Measurements from ENCODE around the gene RAB8A.

Gene RAB8A

GRCh38 chr19:16111160-16111908 is at the start of gene RAB8A:
Gene RAB8A, plus strand, starts transcription at chr19:16111889. Its CDS starts 13 bp downstream, at chr19:16111902.
- FAIRE-seq: peak; percentile 91

- FAIRE-seq: no peak
Observed at GRCh38 chr19:16061943-16062342, 49.7 kb upstream of the RAB8A start.

DNA sequence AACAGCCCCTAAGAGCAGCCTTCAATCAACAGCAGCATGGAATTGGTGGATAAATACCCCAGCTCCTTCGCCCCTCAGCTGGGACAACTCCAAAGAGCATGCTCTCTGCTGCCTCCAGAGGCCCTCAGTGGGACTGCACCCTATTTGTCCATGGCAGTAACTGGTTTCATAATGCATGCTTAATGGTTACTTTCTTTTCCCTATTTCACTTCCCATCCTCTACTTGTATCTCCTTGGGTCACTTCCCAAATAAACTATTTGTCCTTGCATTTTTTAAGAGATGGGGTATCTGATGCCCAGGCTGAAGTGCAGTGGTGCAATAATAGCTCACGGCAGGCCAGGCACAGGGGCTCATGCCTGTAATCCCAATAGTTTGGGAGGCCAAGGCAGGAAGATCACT is 48.9 kb upstream of the RAB8A start:
- FAIRE-seq: no peak

- no peak for FAIRE-seq
Observed at GRCh38 chr19:16064209-16064889, 47.3 kb upstream of the RAB8A start.

GRCh38 chr19:16066611-16067104 is 45.0 kb upstream of the RAB8A start:
- FAIRE-seq: no peak

GRCh38 chr19:16067205-16067938 is 44.3 kb upstream of the RAB8A start:
- FAIRE-seq: no peak

GRCh38 chr19:16068696-16069259 is 42.9 kb upstream of the RAB8A start:
- FAIRE-seq: no peak

GRCh38 chr19:16069813-16070365 is 41.8 kb upstream of the RAB8A start:
- FAIRE-seq: no peak

DNA sequence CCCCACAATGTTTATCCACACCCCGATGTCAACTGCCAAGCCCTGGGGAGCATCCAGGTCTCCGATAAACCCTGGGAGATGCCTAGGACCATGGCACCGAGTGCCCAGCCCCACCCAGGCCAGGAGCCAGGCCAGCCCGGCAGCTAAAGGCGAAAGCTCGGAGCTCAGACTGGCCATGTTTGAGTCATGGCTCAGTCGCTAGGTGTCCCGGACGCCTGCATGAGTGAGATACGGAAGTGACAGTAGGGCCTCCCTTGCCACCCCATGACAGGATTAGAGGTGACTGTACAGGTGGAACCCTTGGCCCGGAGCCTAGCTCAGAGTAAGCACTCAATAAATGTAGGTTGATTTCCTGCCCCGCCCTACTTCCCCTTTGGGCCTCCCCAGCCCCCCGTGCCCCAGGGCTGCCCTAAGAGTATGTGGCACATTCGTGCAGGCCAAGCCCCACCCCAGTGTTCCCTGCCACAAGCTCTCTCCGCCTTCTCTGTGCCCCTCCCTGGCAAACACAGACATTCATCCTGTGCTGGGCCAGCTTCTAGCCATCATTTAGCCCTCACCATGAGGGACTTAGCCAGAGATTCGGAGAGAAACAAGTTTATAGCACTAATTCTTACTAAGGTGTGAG is 41.2 kb upstream of the RAB8A start:
- no peak for FAIRE-seq

- FAIRE-seq: no peak
Observed at GRCh38 chr19:16071072-16071691, 40.5 kb upstream of the RAB8A start.

- FAIRE-seq: no peak
Observed at GRCh38 chr19:16073481-16073880, 38.2 kb upstream of the RAB8A start.

DNA sequence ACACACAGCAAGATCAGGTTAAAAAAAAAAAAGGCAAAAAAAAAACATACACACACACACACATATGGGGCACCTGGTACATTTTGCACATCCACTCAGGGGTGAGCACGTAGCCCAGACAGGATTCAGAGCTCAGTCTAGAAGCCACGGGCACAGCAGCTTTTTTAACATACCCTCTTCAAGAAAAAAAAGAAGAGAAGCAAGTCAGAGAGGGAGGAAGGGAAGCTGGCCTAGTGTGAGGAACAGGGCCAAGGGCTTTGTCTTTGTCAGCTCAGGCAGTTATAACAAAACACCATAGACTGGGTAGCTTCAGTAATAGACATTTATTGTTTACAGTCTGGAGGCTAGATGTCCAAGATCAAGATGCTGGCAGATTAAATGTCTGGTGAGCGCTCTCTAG is 37.7 kb upstream of the RAB8A start:
- no peak for FAIRE-seq

DNA sequence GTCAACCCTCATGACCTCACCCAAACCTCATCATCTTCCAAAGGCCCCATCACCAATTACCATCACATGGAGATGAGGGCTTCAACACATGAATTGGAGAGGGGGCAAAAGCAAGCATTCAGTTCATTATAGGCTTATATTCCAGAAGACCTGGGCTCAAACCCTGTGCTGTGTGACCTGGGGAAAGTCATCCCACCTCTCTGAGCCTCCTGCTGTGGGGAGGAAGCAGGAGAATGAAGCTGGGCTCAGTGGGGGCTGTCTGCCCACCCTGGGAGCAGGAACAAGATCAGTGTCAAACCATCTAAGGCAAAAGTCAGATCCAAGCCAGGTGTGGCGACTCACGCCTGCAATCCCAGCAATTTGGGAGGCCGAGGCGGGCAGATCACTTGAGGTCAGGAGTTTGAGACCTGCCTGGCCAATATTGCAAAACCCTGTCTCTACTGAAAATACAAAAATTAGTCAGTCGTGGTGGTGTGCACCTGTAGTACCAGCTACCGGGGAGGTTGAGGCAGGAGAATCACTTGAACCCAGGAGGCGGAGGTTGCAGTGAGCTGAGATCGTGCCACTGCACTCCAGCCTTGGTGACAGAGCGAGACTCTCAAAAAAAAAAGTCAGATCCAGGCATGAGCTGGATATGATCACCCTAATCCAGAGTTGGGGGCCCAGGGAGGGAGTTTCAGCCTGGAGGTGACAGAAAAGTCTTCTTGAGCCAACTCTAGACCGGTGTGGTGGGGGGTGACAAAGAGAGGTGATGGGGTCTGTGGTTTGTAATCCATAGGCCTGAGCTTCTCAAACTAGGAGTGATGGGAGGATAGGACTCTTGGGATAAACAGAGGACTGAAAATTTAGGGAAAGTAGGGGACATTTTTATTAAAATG is 37.0 kb upstream of the RAB8A start:
- FAIRE-seq: no peak

DNA sequence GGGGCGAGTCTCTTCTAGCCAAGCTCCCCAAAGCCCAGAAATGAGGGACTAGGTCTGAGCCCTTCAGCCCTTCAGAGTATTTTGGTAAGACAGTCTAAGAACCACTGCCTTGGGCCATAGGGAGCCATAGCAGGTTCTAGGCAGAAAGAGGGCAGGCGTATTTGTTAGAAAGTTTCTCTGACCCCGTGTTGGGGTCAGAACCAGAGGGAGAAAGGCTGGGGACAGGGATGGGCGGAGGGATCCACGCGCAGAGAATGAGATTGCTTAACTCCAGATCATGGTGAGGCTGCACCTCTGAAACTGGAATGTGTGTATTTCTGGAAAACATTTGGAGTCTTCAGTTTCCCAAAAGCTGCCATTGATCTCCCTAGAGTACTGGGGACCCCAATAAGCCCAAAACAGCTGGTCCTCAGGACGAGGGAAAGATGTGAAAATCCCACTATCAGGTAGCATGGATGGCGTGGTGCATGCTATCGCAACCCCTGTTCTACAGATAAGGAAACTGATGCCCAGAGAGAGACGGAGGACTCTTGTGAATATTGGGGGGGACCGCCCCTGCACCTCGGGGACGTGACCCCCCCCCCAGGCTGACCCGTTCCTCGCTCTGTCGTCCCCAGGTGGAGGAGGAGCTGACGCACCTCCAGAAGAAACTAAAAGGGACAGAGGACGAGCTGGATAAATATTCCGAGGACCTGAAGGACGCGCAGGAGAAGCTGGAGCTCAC is 36.1 kb upstream of the RAB8A start:
- FAIRE-seq: no peak

DNA sequence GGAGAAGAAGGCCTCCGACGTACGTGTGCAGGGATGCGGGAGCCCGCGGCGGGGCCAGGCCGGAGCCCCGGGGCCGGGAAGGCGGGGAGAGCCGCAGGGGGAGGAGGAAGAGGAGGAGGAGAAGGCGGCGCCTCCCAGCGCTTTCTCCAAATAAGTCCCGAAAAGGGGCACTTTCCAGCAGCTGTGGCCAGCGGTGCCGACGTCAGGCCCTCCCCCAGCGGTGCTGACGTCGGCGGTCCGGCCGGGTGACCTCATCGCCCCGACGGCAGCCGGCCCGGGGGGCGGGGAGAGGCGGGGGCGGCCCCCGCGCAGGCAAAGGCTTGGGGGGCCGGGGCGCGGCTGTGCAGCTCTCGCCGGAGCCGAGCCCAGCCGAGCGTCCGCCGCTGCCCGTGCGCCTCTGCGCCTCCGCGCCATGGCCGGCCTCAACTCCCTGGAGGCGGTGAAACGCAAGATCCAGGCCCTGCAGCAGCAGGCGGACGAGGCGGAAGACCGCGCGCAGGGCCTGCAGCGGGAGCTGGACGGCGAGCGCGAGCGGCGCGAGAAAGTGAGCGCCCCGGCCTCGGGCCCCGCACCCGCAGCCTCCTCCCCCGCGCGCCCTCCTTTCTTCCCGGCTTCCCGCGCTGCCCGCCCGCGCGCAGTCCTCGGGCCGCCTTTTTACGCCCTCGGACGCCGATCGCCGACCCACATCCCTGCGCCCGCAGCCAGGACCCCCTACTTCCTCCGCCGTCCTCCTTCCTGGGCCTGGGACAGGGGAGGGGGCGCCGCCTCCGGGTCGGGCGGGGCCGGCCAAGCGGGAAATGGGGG is 35.3 kb upstream of the RAB8A start, which contains the start of gene TPM4:
TPM4 (plus strand) TSS at position 342 of the 804 bp plus-strand sequence; CDS start at position 413, 71 bp downstream.
- no peak for FAIRE-seq

DNA sequence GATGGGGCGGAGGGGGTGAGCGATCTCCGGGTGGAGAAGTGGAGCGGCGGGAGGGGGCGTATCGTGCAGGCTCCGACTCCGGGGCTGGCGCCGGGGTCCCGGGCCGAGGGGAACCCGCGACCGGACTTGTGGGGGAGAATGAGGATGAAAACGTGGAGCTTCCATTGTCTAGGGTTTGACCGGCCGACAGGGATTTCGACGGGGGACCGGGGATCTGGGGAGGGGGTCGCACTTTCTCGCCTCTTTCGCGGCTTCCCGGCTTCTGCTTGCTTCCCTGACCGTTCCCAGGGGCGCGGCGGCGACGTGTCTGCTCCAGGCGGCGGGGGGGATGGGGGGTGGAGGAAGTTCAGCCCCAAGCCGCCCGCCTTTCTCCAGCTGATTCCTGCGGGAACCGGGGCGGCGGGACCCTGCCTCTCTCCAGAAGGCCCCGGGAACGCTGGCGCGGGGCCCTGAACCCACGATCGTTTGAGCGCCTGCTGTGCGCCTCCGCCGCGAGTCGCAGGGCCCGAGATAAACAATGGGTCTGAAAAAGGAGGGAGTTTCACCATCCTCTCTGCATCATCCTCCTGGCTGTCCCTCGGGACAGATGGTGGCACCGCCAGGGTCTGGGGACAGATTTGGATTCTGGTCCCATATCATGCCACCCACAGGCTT is 34.6 kb upstream of the RAB8A start:
- no peak for FAIRE-seq

GRCh38 chr19:16077984-16078758 is 33.5 kb upstream of the RAB8A start:
- no peak for FAIRE-seq
